Heart right ventricle (tissue), 16 donors: ENCODE measurements around the gene FKBP8. TPM values are rescaled to one million over a fixed set of nuclear protein-coding genes. Genes with fewer than 3 reads are reported as not detected.
A peak's percentile ranks its signal among the peaks of the same experiment; 100 is the strongest.

Experiments
- ATAC-seq, 8 donors: fragments of 200-7000 bp; cut with Tn5 transposase; one replicate each; pipeline ENCODE4 v1.9.1; 2020; ENCODE audit warnings: mild to moderate bottlenecking in 8 of 8, moderate library complexity in 8 of 8, moderate number of reproducible peaks in 1 of 8
- DNase-seq, 2 donors: peaks; one replicate each; pipeline ENCODE4 v3.0.0-alpha.2; 2020
- H3K27ac ChIP-seq, 10 donors: fragments of 200-600 bp; sonication (generic) in 2 of 10; one replicate each; pipeline versions ENCODE4 v1.5.0 to v1.8.0; 2020 to 2022; ENCODE audit warnings: mild to moderate bottlenecking in 3 of 10
- H3K27me3 ChIP-seq, 7 donors: fragments of 200-600 bp; one replicate each; pipeline ENCODE4 v1.8.0; 2021 to 2022; ENCODE audit warnings: mild to moderate bottlenecking in 2 of 7
- H3K36me3 ChIP-seq, 9 donors: fragments of 200-600 bp; sonication (generic) in 1 of 9; one replicate each; pipeline versions ENCODE4 v1.5.0 to v1.8.0; 2020 to 2022; ENCODE audit warnings: mild to moderate bottlenecking in 2 of 9
- H3K4me1 ChIP-seq, 9 donors: fragments of 200-600 bp; sonication (generic) in 1 of 9; one replicate each; pipeline versions ENCODE4 v1.5.0 to v1.8.0; 2020 to 2022; ENCODE audit warnings: mild to moderate bottlenecking in 4 of 9
- H3K4me3 ChIP-seq, 10 donors: fragments of 200-600 bp; sonication (generic) in 2 of 10; one replicate each; pipeline versions ENCODE4 v1.5.0 to v1.8.0; 2020 to 2022; ENCODE audit warnings: mild to moderate bottlenecking in 7 of 10, moderate library complexity in 2 of 10
- H3K9me3 ChIP-seq, 11 donors: fragments of 200-600 bp in 10 of 11; sonication (generic) in 2 of 11; one replicate each; pipeline versions ENCODE4 v1.5.0 to v1.8.0; 2013 to 2022; ENCODE audit warnings: mild to moderate bottlenecking in 2 of 11, control low read depth in 1 of 11, moderate library complexity in 1 of 11
- WGBS, 2 donors: extraction: QIAGEN DNeasy Blood & Tissue Kit; methylation state at CpG; one replicate each; pipeline ENCODE4 v1.1.7; 2013; ENCODE audit warnings: inconsistent platforms in 1 of 2; 5-methylcytosine and 5-hydroxymethylcytosine counted together
- intact Hi-C, 10 donors: fragments of 100-400 bp; cut with DNase I; formaldehyde crosslinking; loops; one replicate each; pipeline versions ENCODE4 v1.11.1 to v1.14.2; 2022
- polyA plus RNA-seq, 2 donors: library from polyadenylated mRNA; stranded (reverse); fragments of 200-250 nt; gene quantifications; one replicate each; pipeline ENCODE4 v1.2.3, GENCODE V29; 2013
- total RNA-seq, 10 donors: library from RNA; stranded (reverse); fragmentation: NEBNext Ultra II Directional in 3 of 10; extraction: Animal tissue kit (Norgen Biotek cat#: 25700) in 3 of 10; gene quantifications; one replicate each; pipeline versions ENCODE4 v1.2.1 to v1.2.4, GENCODE V29; 2021 to 2023
- TF ChIP-seq, protein P1 (sequence below), 9 donors: fragments of 200-600 bp; sonication (generic) in 2 of 9; IDR thresholded peaks; one replicate each; pipeline versions ENCODE4 v1.5.0 to v1.8.0; 2021 to 2022; ENCODE audit warnings: antibody characterized with exemption in 9 of 9, mild to moderate bottlenecking in 5 of 9, moderate library complexity in 1 of 9
- donor health status: Arrhythmogenic right ventricular cardiomyopathy.
- donor health status: ischemic (EF 13 %, LVEDD 7.1; RV severe dilation, severe dysfunction).
- donor health status: healthy with polysubstance abuse.
- donor health status: DM: no; HTN: yes; CAD: no.
- donor health status: DM: no; HTN: no; CAD: no.
- donor health status: ischemic (EF 25% LVEDD 6.9; RV normal size, moderate dysfunction).
- donor health status: ischemic (EF 25% LVEDD 5.7; RV mildly dilated, moderate dysfunction).
- donor health status: healthy.
- donor health status: DM: yes; HTN: yes; CAD: no.
- donor health status: Ischemic cardiomyopathy.
- donor health status: ischemic (EF 35%, LVEDD 5.7; RV mildly dilated, moderate dysfunction).
- donor health status: nonischemic (EF 11% LVEDD 7.7; RV severe dilation, severe dysfunction).
- donor health status: DM: yes; HTN: yes; CAD: no.
- donor health status: PGD.
- donor health status: ischemic (EF 29% LVEDD 5.4; RV normal size, mild dysfunction).
- donor health status: nonischemic (EF 23%, LVEDD 6.1; RV moderate dilation, normal function).

Gene FKBP8
- total and polyA plus RNA-seq, 12 donors, result 132 to 308 (median 152) TPM

DNA sequence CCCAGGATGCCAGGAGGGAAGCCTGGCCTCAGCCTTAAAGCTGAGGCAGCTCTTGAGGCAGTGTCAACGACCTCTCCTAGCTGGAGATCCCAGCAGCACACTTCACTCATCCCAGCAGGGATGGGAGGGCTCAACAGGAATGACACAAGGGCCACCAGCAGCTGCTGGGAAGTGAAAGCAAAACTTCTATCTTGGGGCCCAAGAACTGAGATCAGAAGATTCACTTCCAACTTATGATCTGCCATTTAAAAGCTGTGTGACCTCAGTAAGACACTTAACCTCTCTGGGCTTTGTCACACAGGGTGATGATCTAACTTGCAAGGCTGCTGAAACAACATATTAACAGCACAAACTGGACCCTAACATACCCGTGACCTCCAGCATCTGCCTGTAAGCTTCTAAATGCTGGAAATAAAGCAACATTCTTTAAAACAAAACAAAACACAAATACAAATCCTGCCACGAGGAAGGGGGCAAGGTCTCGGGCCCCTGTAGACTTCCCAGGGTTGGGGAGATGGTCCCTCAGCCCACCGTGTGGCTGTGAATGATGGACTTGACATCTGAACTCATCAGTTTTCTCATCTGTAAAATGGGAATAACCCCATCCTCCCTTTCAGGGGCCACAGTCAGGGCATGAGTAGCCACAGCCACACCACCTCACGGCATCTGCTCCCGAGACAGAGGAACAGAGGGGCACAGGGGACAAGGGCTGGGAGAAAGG is 44.2 kb downstream of the FKBP8 start:
- WGBS, 2 donors, result 83 to 84% methylated on average over 7 of the region's 7 CpGs
- H3K9me3 ChIP-seq, result no peaks in the 10 kb centered on the region
- no peak for ATAC-seq
- H3K4me3 ChIP-seq, result no peak overlapping the region
- H3K36me3 ChIP-seq, result no peaks in the 10 kb centered on the region
- TF ChIP-seq, protein P1, sequence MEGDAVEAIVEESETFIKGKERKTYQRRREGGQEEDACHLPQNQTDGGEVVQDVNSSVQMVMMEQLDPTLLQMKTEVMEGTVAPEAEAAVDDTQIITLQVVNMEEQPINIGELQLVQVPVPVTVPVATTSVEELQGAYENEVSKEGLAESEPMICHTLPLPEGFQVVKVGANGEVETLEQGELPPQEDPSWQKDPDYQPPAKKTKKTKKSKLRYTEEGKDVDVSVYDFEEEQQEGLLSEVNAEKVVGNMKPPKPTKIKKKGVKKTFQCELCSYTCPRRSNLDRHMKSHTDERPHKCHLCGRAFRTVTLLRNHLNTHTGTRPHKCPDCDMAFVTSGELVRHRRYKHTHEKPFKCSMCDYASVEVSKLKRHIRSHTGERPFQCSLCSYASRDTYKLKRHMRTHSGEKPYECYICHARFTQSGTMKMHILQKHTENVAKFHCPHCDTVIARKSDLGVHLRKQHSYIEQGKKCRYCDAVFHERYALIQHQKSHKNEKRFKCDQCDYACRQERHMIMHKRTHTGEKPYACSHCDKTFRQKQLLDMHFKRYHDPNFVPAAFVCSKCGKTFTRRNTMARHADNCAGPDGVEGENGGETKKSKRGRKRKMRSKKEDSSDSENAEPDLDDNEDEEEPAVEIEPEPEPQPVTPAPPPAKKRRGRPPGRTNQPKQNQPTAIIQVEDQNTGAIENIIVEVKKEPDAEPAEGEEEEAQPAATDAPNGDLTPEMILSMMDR (IDR thresholded peaks at IDR 0.05), result no peak
- peak overlapping the region in 9 of 10 donors; percentile 40 to 90 (median 66) for H3K27ac ChIP-seq
- intact Hi-C loops, result no loop called here
- H3K27me3 ChIP-seq, result no peaks in the 10 kb centered on the region
- no peak for DNase-seq
- peaks cover 54 to 100% (median 94%) of the 10 kb centered on the region in 9 donors for H3K4me1 ChIP-seq

DNA sequence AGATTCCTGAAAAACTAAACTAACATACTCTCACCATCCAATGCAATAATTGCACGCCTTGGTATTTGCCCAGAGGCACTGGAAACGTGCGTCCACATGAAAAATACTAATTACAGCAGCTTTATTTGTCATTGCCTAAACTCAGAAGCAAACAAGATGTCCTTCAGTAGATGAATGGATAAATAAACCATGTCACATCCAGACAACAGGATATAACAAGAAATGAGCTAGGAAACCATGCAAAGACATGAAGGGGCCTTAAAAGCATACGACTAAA is 46.5 kb downstream of the FKBP8 start:
- 92 to 93% methylated on average over 4 of the region's 4 CpGs for WGBS, 2 donors
- Histone ChIP-seq H3K4me3 (no peak overlapping the region), H3K27me3 (no peaks in the 10 kb centered on the region), H3K36me3 (no peaks in the 10 kb centered on the region), H3K4me1 (peaks cover 36 to 99% (median 92%) of the 10 kb centered on the region in 9 donors), H3K9me3 (no peaks in the 10 kb centered on the region), H3K27ac (peak overlapping the region in 1 of 10 donors; percentile 76)
- no peak for DNase-seq
- TF ChIP-seq, protein P1 (IDR thresholded peaks at IDR 0.05), result no peak
- intact Hi-C loops, result no loop called here
- ATAC-seq, result no peak

DNA sequence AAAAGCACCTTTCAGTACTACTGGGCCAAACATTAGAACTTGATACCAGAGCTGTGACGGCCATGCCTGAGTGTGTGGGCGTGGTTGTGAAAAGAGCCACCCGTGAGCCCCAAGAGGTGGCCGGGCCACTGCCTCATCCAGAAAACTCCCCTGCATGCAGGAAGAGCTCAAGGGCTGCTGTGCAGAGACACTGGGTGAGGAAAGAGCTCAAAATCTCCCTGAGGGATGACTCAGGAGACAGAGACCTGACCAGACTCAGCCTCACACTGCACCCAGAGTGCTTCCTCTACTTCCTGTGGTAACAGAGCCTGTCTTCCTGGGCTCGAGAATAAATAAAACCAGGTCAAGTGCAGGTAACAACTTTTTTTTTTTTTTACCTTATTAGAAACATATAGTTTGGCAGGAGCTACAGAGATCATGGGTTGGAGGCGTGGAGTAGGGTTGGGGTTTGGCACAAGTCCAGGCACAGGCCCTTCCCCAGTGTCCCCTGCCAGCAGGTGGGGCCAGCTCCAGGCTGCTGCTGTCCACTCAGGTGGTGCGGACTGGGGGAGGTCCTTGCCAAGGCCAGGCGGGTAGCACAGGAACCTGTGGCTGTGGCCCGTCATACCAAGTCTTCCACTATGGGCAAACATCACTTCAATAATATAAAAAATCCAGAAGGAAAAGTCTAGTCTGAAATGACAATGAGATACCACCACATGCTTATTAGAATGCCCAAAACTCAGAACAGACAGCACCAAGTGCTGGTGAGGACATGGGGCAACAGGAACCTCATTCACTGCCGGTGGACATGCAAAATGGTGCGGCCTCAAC is 47.0 kb downstream of the FKBP8 start:
- WGBS, 2 donors, result 64 to 72% methylated on average over 11 of the region's 11 CpGs
- ATAC-seq (no peak), DNase-seq (peak in 1 of 2 donors; percentile 35)
- Histone ChIP-seq H3K9me3 (no peaks in the 10 kb centered on the region), H3K4me3 (no peak overlapping the region), H3K4me1 (peaks cover 32 to 99% (median 88%) of the 10 kb centered on the region in 9 donors), H3K36me3 (no peaks in the 10 kb centered on the region), H3K27ac (peak overlapping the region in 1 of 10 donors; percentile 76), H3K27me3 (no peaks in the 10 kb centered on the region)
- intact Hi-C loops, result no loop called here
- TF ChIP-seq, protein P1 (IDR thresholded peaks at IDR 0.05), result no peak

DNA sequence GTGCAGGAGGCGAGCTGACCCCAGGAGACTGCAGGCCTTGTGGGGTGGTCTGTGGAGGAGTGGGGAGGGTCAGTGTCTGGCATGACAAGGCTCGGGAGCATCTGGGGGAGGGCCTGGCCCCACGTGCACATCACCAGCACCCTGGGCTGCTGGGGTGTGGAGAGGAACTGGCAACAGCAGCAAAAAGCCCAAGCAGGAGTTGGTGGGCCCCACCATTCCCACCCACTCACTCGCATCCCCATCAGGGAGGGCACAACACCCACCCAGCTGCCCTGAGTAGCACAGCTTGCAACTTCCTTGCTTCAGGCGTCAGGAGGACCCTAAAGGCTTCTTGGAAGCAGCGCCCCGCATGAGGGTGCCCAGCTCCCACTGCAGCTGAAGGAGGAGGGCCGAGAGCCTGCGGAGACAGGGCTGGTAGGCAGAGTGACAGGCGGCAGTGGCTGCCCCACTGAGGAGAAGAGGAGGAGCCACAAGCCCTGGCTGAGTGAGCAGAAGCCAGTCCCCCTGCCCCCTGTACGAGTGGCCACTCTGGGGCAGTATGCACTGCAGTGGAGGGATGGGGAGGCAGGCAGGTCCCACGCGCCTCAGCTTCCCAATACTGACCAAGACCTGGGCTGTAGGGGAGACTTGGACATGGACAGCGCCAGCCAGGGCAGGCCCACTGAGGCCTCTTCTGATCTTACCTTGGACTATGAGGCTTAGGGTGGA is 48.0 kb downstream of the FKBP8 start:
- TF ChIP-seq, protein P1 (IDR thresholded peaks at IDR 0.05), result no peak
- Histone ChIP-seq H3K36me3 (no peaks in the 10 kb centered on the region), H3K4me3 (no peak overlapping the region), H3K27me3 (no peaks in the 10 kb centered on the region), H3K9me3 (no peaks in the 10 kb centered on the region), H3K27ac (peak overlapping the region in 1 of 10 donors; percentile 76), H3K4me1 (peaks cover 23 to 90% (median 78%) of the 10 kb centered on the region in 9 donors)
- intact Hi-C loops, result no loop called here
- WGBS, 2 donors, result 87 to 92% methylated on average over 14 of the region's 14 CpGs
- DNase-seq, result no peak
- ATAC-seq, result peak in 2 of 8 donors; percentile 1 to 5
